Measurements from ENCODE around the gene PRR33. TPM values are rescaled to one million over a fixed set of nuclear protein-coding genes. Genes with fewer than 3 reads are reported as not detected.

PRR33 gene
- total RNA-seq, 1 donor from 2014 or later, result 0.16 TPM

DNA sequence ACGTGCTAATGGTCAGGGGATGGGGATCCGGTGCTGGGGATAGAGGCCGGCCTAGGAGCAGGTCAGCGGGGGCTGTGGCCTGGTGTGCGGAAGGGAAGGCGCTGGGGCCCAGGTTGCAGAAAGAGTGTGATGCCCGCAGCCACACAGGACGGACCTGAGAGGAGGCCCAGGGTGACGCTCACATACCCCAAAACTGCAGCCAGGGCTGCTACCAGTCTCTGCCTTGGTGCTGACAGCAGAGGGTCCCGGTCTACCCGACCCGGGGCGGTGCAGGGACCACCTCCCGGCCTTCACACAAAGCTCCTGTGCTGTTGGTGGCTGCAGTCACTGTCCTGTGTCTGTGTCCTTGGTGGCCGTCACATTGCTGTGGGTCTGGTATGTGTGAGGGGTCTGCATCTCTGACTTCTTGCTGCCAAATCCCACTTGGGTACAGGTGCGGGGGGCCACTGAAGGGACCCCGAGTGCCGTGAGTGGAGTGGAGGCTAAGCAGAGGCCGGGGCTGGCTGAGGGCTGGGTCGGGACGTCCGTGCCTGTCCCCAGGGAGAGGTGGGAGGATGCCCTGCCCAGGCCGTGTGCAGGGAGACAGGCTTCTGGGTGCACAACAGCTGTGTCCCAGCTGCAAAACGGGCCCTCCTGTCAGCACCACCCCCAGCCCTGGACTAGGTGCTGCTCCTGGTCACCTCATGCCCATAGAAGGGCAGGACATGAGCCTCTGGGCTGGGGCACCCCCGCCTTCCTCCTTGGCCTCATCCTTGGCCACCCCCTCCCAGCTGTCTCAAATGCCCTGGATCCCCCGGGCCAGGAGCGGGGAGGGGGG, 37.4 kb downstream of the PRR33 start:
- ATAC-seq (ENCODE audit: low read depth) (peak; percentile 20), DNase-seq (peak; percentile 48)
- Mint-ChIP-seq H3K9me3 (no peaks in the 10 kb centered on the region), H3K36me3 (ENCODE audit: low read depth) (peaks cover 25% of the 10 kb centered on the region), H3K27ac (peak overlapping the region; percentile 98), H3K4me1 (peaks cover 82% of the 10 kb centered on the region), H3K4me3 (peak overlapping the region; percentile 99), H3K27me3 (no peaks in the 10 kb centered on the region)
- CTCF ChIA-PET, result interaction anchor here (1.0 to 2.6 kb wide), 3 partner anchors 23 to 67 kb away, joined by 3 to 12 read pairs (median 4); no protein-coding TSS in a partner anchor
- TF ChIP-seq, protein P1, sequence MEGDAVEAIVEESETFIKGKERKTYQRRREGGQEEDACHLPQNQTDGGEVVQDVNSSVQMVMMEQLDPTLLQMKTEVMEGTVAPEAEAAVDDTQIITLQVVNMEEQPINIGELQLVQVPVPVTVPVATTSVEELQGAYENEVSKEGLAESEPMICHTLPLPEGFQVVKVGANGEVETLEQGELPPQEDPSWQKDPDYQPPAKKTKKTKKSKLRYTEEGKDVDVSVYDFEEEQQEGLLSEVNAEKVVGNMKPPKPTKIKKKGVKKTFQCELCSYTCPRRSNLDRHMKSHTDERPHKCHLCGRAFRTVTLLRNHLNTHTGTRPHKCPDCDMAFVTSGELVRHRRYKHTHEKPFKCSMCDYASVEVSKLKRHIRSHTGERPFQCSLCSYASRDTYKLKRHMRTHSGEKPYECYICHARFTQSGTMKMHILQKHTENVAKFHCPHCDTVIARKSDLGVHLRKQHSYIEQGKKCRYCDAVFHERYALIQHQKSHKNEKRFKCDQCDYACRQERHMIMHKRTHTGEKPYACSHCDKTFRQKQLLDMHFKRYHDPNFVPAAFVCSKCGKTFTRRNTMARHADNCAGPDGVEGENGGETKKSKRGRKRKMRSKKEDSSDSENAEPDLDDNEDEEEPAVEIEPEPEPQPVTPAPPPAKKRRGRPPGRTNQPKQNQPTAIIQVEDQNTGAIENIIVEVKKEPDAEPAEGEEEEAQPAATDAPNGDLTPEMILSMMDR (IDR thresholded peaks at IDR 0.05), result no peak
- POLR2A ChIA-PET, result interaction anchor here (0.7 to 6.6 kb wide), 8 partner anchors 14 to 447 kb away, joined by 3 to 55 read pairs (median 5); partner anchors contain the start of genes C11orf21, TNNI2 and TSPAN32
- intact Hi-C loops (cut with micrococcal nuclease), result loop anchor here (1.0 to 10.0 kb wide), 7 partner anchors 13 to 1240 kb away; partner anchors contain the start of genes DUSP8, IRF7 and TNNT3

- H3K4me3 Mint-ChIP-seq, result peak overlapping the region; percentile 99
- H3K27ac Mint-ChIP-seq, result peak overlapping the region; percentile 98
- DNase-seq (no peak), ATAC-seq (ENCODE audit: low read depth) (no peak)
- TF ChIP-seq, protein P1 (IDR thresholded peaks at IDR 0.05), result no peak
- peaks cover 84% of the 10 kb centered on the region for H3K4me1 Mint-ChIP-seq
- ChIA-PET POLR2A (interaction anchor here (0.9 to 6.6 kb wide), 9 partner anchors 14 to 532 kb away, joined by 3 to 55 read pairs (median 5); partner anchors contain the start of genes C11orf21, TNNI2 and TSPAN32), CTCF (interaction anchor here (1.0 to 2.6 kb wide), 3 partner anchors 23 to 68 kb away, joined by 3 to 12 read pairs (median 4); no protein-coding TSS in a partner anchor)
- no peaks in the 10 kb centered on the region for H3K9me3 Mint-ChIP-seq
- no peaks in the 10 kb centered on the region for H3K27me3 Mint-ChIP-seq
- H3K36me3 Mint-ChIP-seq (ENCODE audit: low read depth), result peaks cover 21% of the 10 kb centered on the region
- intact Hi-C loops (cut with micrococcal nuclease), result loop anchor here (1.0 to 10.0 kb wide), 9 partner anchors 14 to 1239 kb away; partner anchors contain the start of genes DUSP8, IRF7, TNNT3 and TSSC4
These were observed 38.1 kb downstream of the PRR33 start for GRCh38 chr11:1853376-1854131.

DNA sequence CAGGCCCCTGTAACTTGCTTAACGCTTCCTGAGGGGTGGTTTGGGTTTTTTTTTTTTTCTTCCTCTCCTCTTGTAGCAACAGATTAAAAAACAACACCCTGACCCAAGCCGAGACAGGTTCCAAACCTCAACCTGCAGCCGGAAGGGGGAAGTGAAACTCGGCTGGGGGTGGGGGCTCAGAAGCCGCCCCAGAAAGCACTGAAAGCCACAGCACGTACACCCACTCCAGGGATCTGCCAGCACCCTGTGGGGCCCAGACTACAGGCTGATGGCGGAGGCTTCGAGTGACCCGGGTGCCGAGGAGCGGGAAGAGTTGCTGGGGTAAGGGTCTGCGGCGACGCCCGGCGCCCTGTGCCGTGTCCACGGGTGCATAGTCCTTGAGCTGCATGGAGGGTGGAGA, 38.8 kb downstream of the PRR33 start, which contains the start of gene LSP1:
LSP1 (plus strand) TSS at position 208 of the 400 bp plus-strand sequence; CDS start at position 269, 61 bp downstream.
- Mint-ChIP-seq H3K27me3 (no peaks in the 10 kb centered on the region), H3K4me1 (peaks cover 84% of the 10 kb centered on the region), H3K4me3 (peak within 1 kb of the TSS; percentile 99), H3K27ac (peak within 1 kb of the TSS; percentile 98), H3K36me3 (ENCODE audit: low read depth) (peaks cover 19% of the 10 kb centered on the region), H3K9me3 (no peaks in the 10 kb centered on the region)
- ATAC-seq (ENCODE audit: low read depth) (peak; percentile 64), DNase-seq (peak; percentile 83)
- TF ChIP-seq, protein P1 (IDR thresholded peaks at IDR 0.05), result no peak
- CTCF ChIA-PET, result interaction anchor here (1.1 to 2.6 kb wide), 4 partner anchors 12 to 29 kb away, joined by 4 to 12 read pairs (median 7); no protein-coding TSS in a partner anchor
- intact Hi-C loops (cut with micrococcal nuclease), result loop anchor here (1.0 to 10.0 kb wide), 9 partner anchors 13 to 1238 kb away; partner anchors contain the start of genes DUSP8, IRF7, TNNT3 and TSSC4
- POLR2A ChIA-PET, result interaction anchor here (0.9 to 6.6 kb wide), 10 partner anchors 10 to 532 kb away, joined by 3 to 55 read pairs (median 4); no protein-coding TSS in a partner anchor

- Mint-ChIP-seq H3K27ac (peak overlapping the region; percentile 98), H3K4me3 (peak overlapping the region; percentile 99), H3K27me3 (no peaks in the 10 kb centered on the region), H3K9me3 (no peaks in the 10 kb centered on the region), H3K36me3 (ENCODE audit: low read depth) (peaks cover 19% of the 10 kb centered on the region), H3K4me1 (peaks cover 85% of the 10 kb centered on the region)
- DNase-seq (peak; percentile 41), ATAC-seq (ENCODE audit: low read depth) (peak; percentile 5)
- POLR2A ChIA-PET, result interaction anchor here (0.7 to 6.6 kb wide), 10 partner anchors 9 to 533 kb away, joined by 3 to 55 read pairs (median 4); partner anchors contain the start of gene TNNI2
- TF ChIP-seq, protein P1 (IDR thresholded peaks at IDR 0.05), result no peak
- CTCF ChIA-PET, result interaction anchor here (1.1 to 1.5 kb wide), 3 partner anchors 12 to 29 kb away, joined by 4 to 7 read pairs (median 7); no protein-coding TSS in a partner anchor
- intact Hi-C loops (cut with micrococcal nuclease), result loop anchor here (1.0 to 10.0 kb wide), 8 partner anchors 12 to 1238 kb away; partner anchors contain the start of genes DUSP8, IRF7, TNNT3 and TSSC4
These were observed 39.3 kb downstream of the PRR33 start for GRCh38 chr11:1852271-1852876.
